Karpas-422 (cell line): ENCODE measurements around the gene USP48. TPM values are rescaled to one million over a fixed set of nuclear protein-coding genes. Genes with fewer than 3 reads are reported as not detected.

ENCODE experiments used
- DNase-seq: peaks from one replicate; pipeline ENCODE4 v3.0.0-alpha.2; 2015
- H2AFZ ChIP-seq: fragments of 200-600 bp; sonication (generic); 2 replicates; pipeline ENCODE4 v1.6.1; 2014; ENCODE audit warnings: antibody characterized with exemption, low read length, mixed read lengths
- H3K27ac ChIP-seq: fragments of 200-600 bp; sonication (generic); 2 replicates; pipeline ENCODE4 v1.5.1; 2014; ENCODE audit warnings: mild to moderate bottlenecking, low read length, moderate library complexity
- H3K27me3 ChIP-seq: fragments of 200-600 bp; sonication (generic); 2 replicates; pipeline ENCODE4 v1.6.1; 2014; ENCODE audit warnings: low read length, mixed read lengths
- H3K36me3 ChIP-seq: fragments of 200-600 bp; sonication (generic); 2 replicates; pipeline ENCODE4 v1.6.1; 2014; ENCODE audit warnings: low read length, mixed read lengths; ENCODE audit not compliant: insufficient read depth
- H3K4me1 ChIP-seq: fragments of 200-600 bp; sonication (generic); 2 replicates; pipeline ENCODE4 v1.6.1; 2014; ENCODE audit warnings: mild to moderate bottlenecking, low read length, mixed read lengths
- H3K4me2 ChIP-seq: fragments of 200-600 bp; sonication (generic); 2 replicates; pipeline ENCODE4 v1.6.1; 2014; ENCODE audit warnings: low read length, low read depth, mild to moderate bottlenecking; ENCODE audit not compliant: poor library complexity, severe bottlenecking
- H3K4me3 ChIP-seq: fragments of 200-600 bp; sonication (generic); 2 replicates; pipeline ENCODE4 v1.5.1; 2014; ENCODE audit warnings: mild to moderate bottlenecking, antibody characterized with exemption, low read length, mixed read lengths
- H3K79me2 ChIP-seq: fragments of 200-600 bp; sonication (generic); 2 replicates; pipeline ENCODE4 v1.6.1; 2014; ENCODE audit warnings: mild to moderate bottlenecking, low read length, mixed read lengths
- H3K9ac ChIP-seq: fragments of 200-600 bp; sonication (generic); 2 replicates; pipeline ENCODE4 v1.6.0; 2014; ENCODE audit warnings: low read length
- H3K9me2 ChIP-seq: fragments of 200-600 bp; sonication (generic), shearing (Covaris generic); replicated peaks from 2 replicates; pipeline ENCODE4 v1.6.0; 2014; ENCODE audit warnings: mild to moderate bottlenecking, low read length, moderate library complexity; ENCODE audit not compliant: insufficient read depth
- H3K9me3 ChIP-seq: fragments of 300-700, 200-600 bp; sonication (generic); 2 replicates; pipeline ENCODE4 v1.6.1; 2014; ENCODE audit warnings: low read length, mixed read lengths
- H4K20me1 ChIP-seq: fragments of 200-600 bp; sonication (generic); 2 replicates; pipeline ENCODE4 v1.6.1; 2014; ENCODE audit warnings: mild to moderate bottlenecking, antibody characterized with exemption, low read length, low read depth; ENCODE audit not compliant: insufficient read depth
- total RNA-seq: library from RNA; depleted of rRNA; stranded (reverse); fragments of >200 nt; shearing (Covaris generic); gene quantifications from 2 replicates; pipeline ENCODE4 v1.2.3, GENCODE V29; 2014; ENCODE audit warnings: low replicate concordance

The USP48 gene
- total RNA-seq, 1 experiment from 2014 or later, result 35.1 TPM

- Histone ChIP-seq H3K27ac (no peak overlapping the region), H3K4me2 (no peak overlapping the region), H3K9ac (no peak overlapping the region), H3K4me1 (peaks cover 4% of the 10 kb centered on the region; the same call in 1 of the 2 replicates), H3K9me3 (no peaks in the 10 kb centered on the region), H3K36me3 (peaks cover 16% of the 10 kb centered on the region), H2AFZ (no peak overlapping the region), H3K9me2 (no peaks in the 10 kb centered on the region), H3K27me3 (no peaks in the 10 kb centered on the region), H3K79me2 (peaks cover 50% of the 10 kb centered on the region), H4K20me1 (no peaks in the 10 kb centered on the region), H3K4me3 (no peak overlapping the region)
- no peak for DNase-seq
Measured at GRCh38 chr1:21754583-21754982, 28.4 kb downstream of the USP48 start.

DNA sequence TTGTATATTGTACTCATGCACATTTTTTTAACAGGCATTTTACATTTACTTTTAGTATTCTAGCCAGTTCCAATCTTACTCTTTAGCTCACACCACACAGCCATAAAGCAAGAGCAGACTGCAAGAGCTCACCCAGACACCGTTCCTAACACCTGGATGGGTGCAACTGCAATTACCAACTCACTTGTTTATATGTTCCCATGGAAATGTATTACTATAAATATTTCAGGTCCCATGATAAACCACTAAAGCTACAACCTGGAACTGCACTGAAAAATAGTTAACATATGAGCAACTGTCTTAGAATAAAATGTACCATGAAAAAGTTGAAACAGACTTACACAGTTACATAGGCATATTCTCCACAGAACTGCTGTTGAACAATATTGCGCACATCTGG, 30.8 kb downstream of the USP48 start:
- Histone ChIP-seq H3K79me2 (peaks cover 30% of the 10 kb centered on the region), H3K4me1 (no peaks in the 10 kb centered on the region), H3K9me3 (no peaks in the 10 kb centered on the region), H3K9ac (no peak overlapping the region), H4K20me1 (no peaks in the 10 kb centered on the region), H3K4me2 (no peak overlapping the region), H2AFZ (no peak overlapping the region), H3K9me2 (no peaks in the 10 kb centered on the region), H3K4me3 (no peak overlapping the region), H3K27ac (no peak overlapping the region), H3K36me3 (peaks cover 26% of the 10 kb centered on the region), H3K27me3 (no peaks in the 10 kb centered on the region)
- no peak for DNase-seq

DNA sequence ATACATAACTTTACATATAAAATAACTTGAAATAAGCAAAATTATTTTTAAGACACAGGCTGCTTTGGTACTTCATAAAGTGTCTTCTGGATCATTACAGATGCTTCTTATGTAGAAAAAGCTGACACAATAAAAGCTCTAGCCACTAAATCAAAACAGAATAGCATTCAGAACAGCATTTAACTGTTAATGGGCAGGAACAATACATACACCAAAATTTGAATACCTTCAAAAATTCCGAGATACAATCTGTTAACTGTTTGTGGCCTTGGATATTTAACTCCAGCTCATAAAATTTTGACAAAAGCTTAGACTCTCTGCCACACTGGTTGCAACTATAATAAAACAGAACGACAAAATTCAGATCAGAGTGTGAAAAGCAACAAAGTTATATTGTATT, 31.7 kb downstream of the USP48 start:
- Histone ChIP-seq H3K27me3 (no peaks in the 10 kb centered on the region), H2AFZ (no peak overlapping the region), H3K27ac (no peak overlapping the region), H3K9ac (no peak overlapping the region), H3K36me3 (peaks cover 28% of the 10 kb centered on the region), H3K9me3 (no peaks in the 10 kb centered on the region), H3K4me3 (no peak overlapping the region), H3K79me2 (peaks cover 23% of the 10 kb centered on the region), H3K4me1 (no peaks in the 10 kb centered on the region), H3K4me2 (no peak overlapping the region), H3K9me2 (no peaks in the 10 kb centered on the region), H4K20me1 (no peaks in the 10 kb centered on the region)
- DNase-seq, result no peak

DNA sequence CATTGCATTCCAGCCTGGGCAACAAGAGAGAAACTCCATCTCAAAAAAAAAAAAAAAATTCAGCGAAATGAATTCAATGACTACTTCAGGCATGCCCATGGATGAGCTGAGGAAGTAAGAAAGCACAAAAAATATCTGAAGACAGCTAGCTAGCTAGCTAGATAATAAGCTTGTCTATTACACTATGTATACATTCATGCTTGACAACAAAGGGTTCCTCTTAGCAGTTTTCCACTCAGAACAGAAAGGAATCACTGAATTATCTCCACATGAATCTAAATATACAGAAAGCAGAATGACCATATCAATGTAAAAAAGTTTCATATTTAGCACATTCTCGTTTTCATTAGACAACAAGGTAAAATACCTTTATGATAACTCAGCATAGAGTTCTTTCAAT, 32.1 kb downstream of the USP48 start:
- Histone ChIP-seq H3K4me2 (no peak overlapping the region), H2AFZ (no peak overlapping the region), H3K4me3 (no peak overlapping the region), H3K27me3 (no peaks in the 10 kb centered on the region), H3K36me3 (peaks cover 29% of the 10 kb centered on the region), H3K79me2 (peaks cover 23% of the 10 kb centered on the region), H3K9ac (no peak overlapping the region), H3K27ac (no peak overlapping the region), H4K20me1 (no peaks in the 10 kb centered on the region), H3K9me2 (no peaks in the 10 kb centered on the region), H3K4me1 (no peaks in the 10 kb centered on the region), H3K9me3 (no peaks in the 10 kb centered on the region)
- no peak for DNase-seq

GRCh38 chr1:21749859-21750468, 33.0 kb downstream of the USP48 start:
- Histone ChIP-seq H3K79me2 (peaks cover 19% of the 10 kb centered on the region), H3K4me3 (no peak overlapping the region), H3K4me1 (no peaks in the 10 kb centered on the region), H3K4me2 (no peak overlapping the region), H4K20me1 (no peaks in the 10 kb centered on the region), H2AFZ (no peak overlapping the region), H3K9ac (no peak overlapping the region), H3K27me3 (no peaks in the 10 kb centered on the region), H3K27ac (no peak overlapping the region), H3K9me2 (no peaks in the 10 kb centered on the region), H3K36me3 (peaks cover 33% of the 10 kb centered on the region), H3K9me3 (no peaks in the 10 kb centered on the region)
- no peak for DNase-seq

GRCh38 chr1:21749109-21749508, 33.8 kb downstream of the USP48 start:
- Histone ChIP-seq H3K27ac (no peak overlapping the region), H3K4me2 (no peak overlapping the region), H3K27me3 (no peaks in the 10 kb centered on the region), H3K79me2 (peaks cover 18% of the 10 kb centered on the region), H2AFZ (no peak overlapping the region), H3K36me3 (peaks cover 31% of the 10 kb centered on the region; the same call in 1 of the 2 replicates), H3K9me2 (no peaks in the 10 kb centered on the region), H3K9ac (no peak overlapping the region), H3K9me3 (no peaks in the 10 kb centered on the region), H3K4me3 (no peak overlapping the region), H3K4me1 (no peaks in the 10 kb centered on the region), H4K20me1 (no peaks in the 10 kb centered on the region)
- no peak for DNase-seq

DNA sequence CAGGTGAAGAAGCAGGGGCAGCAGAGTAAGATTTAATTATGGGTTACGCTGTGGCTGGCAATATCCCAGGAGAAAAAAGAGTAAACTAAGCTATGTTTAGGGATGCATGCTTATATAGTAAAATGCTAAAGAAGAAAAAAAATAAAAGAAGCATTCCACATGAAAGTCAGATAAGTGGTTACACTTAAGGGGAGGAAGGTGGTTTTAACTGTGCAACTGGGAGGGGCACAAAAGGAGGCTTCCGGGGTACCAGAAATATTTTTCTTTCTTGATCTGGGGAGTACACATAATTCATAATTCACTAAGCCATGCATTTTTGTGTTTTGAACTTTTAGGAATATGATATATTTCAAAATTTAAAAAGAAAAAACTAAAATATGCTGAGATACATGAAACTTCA, 39.5 kb downstream of the USP48 start:
- no peak overlapping the region for H3K4me3 ChIP-seq
- no peak overlapping the region for H2AFZ ChIP-seq
- no peak overlapping the region for H3K4me2 ChIP-seq
- H3K36me3 ChIP-seq, result peaks cover 16% of the 10 kb centered on the region; the same call in 1 of the 2 replicates
- no peak overlapping the region for H3K9ac ChIP-seq
- H3K9me3 ChIP-seq, result no peaks in the 10 kb centered on the region
- no peaks in the 10 kb centered on the region for H3K27me3 ChIP-seq
- H3K4me1 ChIP-seq, result no peaks in the 10 kb centered on the region
- no peak overlapping the region for H3K27ac ChIP-seq
- no peak for DNase-seq
- no peaks in the 10 kb centered on the region for H3K9me2 ChIP-seq
- H3K79me2 ChIP-seq, result peaks cover 18% of the 10 kb centered on the region
- no peaks in the 10 kb centered on the region for H4K20me1 ChIP-seq

GRCh38 chr1:21742578-21742977, 40.4 kb downstream of the USP48 start:
- no peak for DNase-seq
- Histone ChIP-seq H2AFZ (no peak overlapping the region), H3K36me3 (peaks cover 11% of the 10 kb centered on the region; the same call in 1 of the 2 replicates), H3K4me2 (no peak overlapping the region), H3K79me2 (peaks cover 18% of the 10 kb centered on the region), H3K9ac (no peak overlapping the region), H4K20me1 (no peaks in the 10 kb centered on the region), H3K27ac (no peak overlapping the region), H3K9me3 (no peaks in the 10 kb centered on the region), H3K4me3 (no peak overlapping the region), H3K27me3 (no peaks in the 10 kb centered on the region), H3K9me2 (no peaks in the 10 kb centered on the region), H3K4me1 (no peaks in the 10 kb centered on the region)
